ENCODE results near the gene FMN2.

FMN2 gene

DNA sequence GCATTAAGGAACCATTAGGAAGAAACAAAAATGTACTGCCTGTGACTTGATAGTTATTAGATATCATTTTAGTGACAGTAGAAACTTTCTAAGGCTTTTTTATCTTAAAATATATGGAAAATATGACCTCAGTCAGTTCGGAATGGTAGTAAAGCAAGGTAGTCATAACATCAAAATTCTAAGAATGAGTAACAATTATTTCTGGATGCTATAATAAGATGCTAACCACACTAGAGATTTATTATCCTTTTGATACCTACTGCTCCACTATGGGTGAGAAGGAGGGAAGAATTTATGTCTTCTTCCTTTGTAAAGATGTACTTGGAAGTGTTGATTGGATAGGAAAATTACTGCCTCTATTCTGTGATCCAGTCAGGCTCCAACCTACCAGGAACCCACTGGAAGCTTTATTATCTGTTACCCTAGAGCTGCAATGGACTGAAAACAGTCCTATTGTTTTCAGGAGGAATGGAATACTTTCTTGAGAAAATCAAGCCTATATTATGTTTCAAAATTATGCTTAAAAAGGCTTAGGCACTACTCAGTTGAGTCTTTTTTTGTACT lies 8.8 kb downstream of the FMN2 start:
- Histone ChIP-seq H3K9me2 (replicated peaks; ENCODE audit: control insufficient read depth, low read length) (no peaks in the 10 kb centered on the region), H3K79me2 (ENCODE audit: control insufficient read depth, low read length) (peaks cover 78% of the 10 kb centered on the region), H3K27me3 (ENCODE audit: control insufficient read depth, low read length) (no peaks in the 10 kb centered on the region), H3F3A (ENCODE audit: control insufficient read depth, insufficient read depth) (peaks cover 7% of the 10 kb centered on the region), H3K36me3 (ENCODE audit: control insufficient read depth, low read length) (no peaks in the 10 kb centered on the region), H3K4me1 (ENCODE audit: control insufficient read depth, low read length) (peaks cover 45% of the 10 kb centered on the region), H3K4me2 (ENCODE audit: low read length) (peak overlapping the region; percentile 17), H3K9me3 (ENCODE audit: control insufficient read depth, insufficient read depth, low read length) (no peaks in the 10 kb centered on the region), H3K27ac (ENCODE audit: low read depth, low read length) (no peak overlapping the region), H4K20me1 (ENCODE audit: control insufficient read depth, insufficient read depth, low read depth, low read length) (no peaks in the 10 kb centered on the region), H3K4me3 (ENCODE audit: low read length) (no peak overlapping the region)
- no peak for TF ChIP-seq EZH2phosphoT487 (IDR thresholded peaks at IDR 0.05; ENCODE audit: borderline replicate concordance, low read length)

DNA sequence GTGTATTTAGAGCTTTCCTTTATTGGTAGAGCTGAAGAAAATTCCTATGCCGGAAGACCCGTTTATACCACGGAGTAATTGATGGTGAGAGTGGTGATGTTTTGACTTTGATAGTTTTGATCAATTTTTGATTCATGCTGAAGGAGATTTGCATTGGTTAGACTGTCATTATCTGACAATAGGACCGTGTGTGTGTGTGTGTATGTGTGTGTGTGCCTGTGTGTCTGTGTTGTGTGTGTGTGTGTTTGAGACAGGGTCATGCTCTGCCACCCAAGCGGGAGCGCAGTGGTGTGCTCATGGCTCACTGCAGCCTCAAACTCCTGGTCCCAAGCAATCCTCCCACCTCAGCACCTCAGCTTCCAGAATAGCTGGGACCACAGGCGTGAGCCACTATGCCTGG lies 9.6 kb downstream of the FMN2 start:
- Histone ChIP-seq H3K4me3 (ENCODE audit: low read length) (no peak overlapping the region), H3K9me3 (ENCODE audit: control insufficient read depth, insufficient read depth, low read length) (no peaks in the 10 kb centered on the region), H3K9me2 (replicated peaks; ENCODE audit: control insufficient read depth, low read length) (no peaks in the 10 kb centered on the region), H3K36me3 (ENCODE audit: control insufficient read depth, low read length) (no peaks in the 10 kb centered on the region), H3K4me2 (ENCODE audit: low read length) (peak overlapping the region; percentile 17), H3K4me1 (ENCODE audit: control insufficient read depth, low read length) (peaks cover 37% of the 10 kb centered on the region), H3K27me3 (ENCODE audit: control insufficient read depth, low read length) (no peaks in the 10 kb centered on the region), H3K27ac (ENCODE audit: low read depth, low read length) (no peak overlapping the region), H4K20me1 (ENCODE audit: control insufficient read depth, insufficient read depth, low read depth, low read length) (no peaks in the 10 kb centered on the region), H3K79me2 (ENCODE audit: control insufficient read depth, low read length) (peaks cover 72% of the 10 kb centered on the region), H3F3A (ENCODE audit: control insufficient read depth, insufficient read depth) (peaks cover 4% of the 10 kb centered on the region; the same call in 1 of the 2 replicates)
- TF ChIP-seq, protein P1, sequence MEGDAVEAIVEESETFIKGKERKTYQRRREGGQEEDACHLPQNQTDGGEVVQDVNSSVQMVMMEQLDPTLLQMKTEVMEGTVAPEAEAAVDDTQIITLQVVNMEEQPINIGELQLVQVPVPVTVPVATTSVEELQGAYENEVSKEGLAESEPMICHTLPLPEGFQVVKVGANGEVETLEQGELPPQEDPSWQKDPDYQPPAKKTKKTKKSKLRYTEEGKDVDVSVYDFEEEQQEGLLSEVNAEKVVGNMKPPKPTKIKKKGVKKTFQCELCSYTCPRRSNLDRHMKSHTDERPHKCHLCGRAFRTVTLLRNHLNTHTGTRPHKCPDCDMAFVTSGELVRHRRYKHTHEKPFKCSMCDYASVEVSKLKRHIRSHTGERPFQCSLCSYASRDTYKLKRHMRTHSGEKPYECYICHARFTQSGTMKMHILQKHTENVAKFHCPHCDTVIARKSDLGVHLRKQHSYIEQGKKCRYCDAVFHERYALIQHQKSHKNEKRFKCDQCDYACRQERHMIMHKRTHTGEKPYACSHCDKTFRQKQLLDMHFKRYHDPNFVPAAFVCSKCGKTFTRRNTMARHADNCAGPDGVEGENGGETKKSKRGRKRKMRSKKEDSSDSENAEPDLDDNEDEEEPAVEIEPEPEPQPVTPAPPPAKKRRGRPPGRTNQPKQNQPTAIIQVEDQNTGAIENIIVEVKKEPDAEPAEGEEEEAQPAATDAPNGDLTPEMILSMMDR (IDR thresholded peaks at IDR 0.05; ENCODE audit: low read depth, low read length, poor library complexity, severe bottlenecking), result no peak
- TF ChIP-seq EZH2phosphoT487 (IDR thresholded peaks at IDR 0.05; ENCODE audit: borderline replicate concordance, low read length), result no peak

DNA sequence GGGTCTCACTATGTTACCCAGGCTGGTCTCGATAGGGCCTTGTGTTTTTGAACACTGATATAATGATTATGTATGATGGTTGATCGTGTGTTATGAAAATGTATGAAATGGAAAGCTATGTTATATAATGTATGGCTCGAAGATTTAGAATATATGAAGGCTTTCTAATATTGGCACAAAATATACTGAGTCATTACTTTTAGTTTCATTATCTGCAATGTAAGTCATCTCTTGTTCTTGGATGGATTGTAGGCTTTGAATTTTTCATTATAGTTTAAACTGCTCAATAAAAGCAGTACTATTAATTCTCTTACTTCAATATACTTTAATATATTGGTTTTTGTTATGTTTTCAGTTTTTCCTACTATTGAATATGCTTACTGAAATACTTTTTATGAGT lies 10.1 kb downstream of the FMN2 start:
- Histone ChIP-seq H3K4me1 (ENCODE audit: control insufficient read depth, low read length) (peaks cover 34% of the 10 kb centered on the region), H3K9me3 (ENCODE audit: control insufficient read depth, insufficient read depth, low read length) (no peaks in the 10 kb centered on the region), H3K27me3 (ENCODE audit: control insufficient read depth, low read length) (no peaks in the 10 kb centered on the region), H3K36me3 (ENCODE audit: control insufficient read depth, low read length) (no peaks in the 10 kb centered on the region), H3K9me2 (replicated peaks; ENCODE audit: control insufficient read depth, low read length) (no peaks in the 10 kb centered on the region), H3K4me3 (ENCODE audit: low read length) (no peak overlapping the region), H4K20me1 (ENCODE audit: control insufficient read depth, insufficient read depth, low read depth, low read length) (no peaks in the 10 kb centered on the region), H3K79me2 (ENCODE audit: control insufficient read depth, low read length) (peaks cover 68% of the 10 kb centered on the region), H3K27ac (ENCODE audit: low read depth, low read length) (no peak overlapping the region), H3K4me2 (ENCODE audit: low read length) (no peak overlapping the region), H3F3A (ENCODE audit: control insufficient read depth, insufficient read depth) (no peaks in the 10 kb centered on the region; the same call in 1 of the 2 replicates)
- TF ChIP-seq, protein P1 (IDR thresholded peaks at IDR 0.05; ENCODE audit: low read depth, low read length, poor library complexity, severe bottlenecking), result no peak
- TF ChIP-seq EZH2phosphoT487 (IDR thresholded peaks at IDR 0.05; ENCODE audit: borderline replicate concordance, low read length), result no peak

GRCh38 chr1:240104672-240105071 lies 13.0 kb downstream of the FMN2 start:
- no peak overlapping the region for H3K27ac ChIP-seq (ENCODE audit: low read depth, low read length)
- no peaks in the 10 kb centered on the region for H3K9me3 ChIP-seq (ENCODE audit: control insufficient read depth, insufficient read depth, low read length)
- no peak overlapping the region for H3K4me3 ChIP-seq (ENCODE audit: low read length)
- H3F3A ChIP-seq (ENCODE audit: control insufficient read depth, insufficient read depth), result no peaks in the 10 kb centered on the region
- no peaks in the 10 kb centered on the region for H3K27me3 ChIP-seq (ENCODE audit: control insufficient read depth, low read length)
- peaks cover 52% of the 10 kb centered on the region for H3K79me2 ChIP-seq (ENCODE audit: control insufficient read depth, low read length)
- no peak for TF ChIP-seq EZH2phosphoT487 (IDR thresholded peaks at IDR 0.05; ENCODE audit: borderline replicate concordance, low read length)
- H4K20me1 ChIP-seq (ENCODE audit: control insufficient read depth, insufficient read depth, low read depth, low read length), result no peaks in the 10 kb centered on the region
- peaks cover 26% of the 10 kb centered on the region for H3K4me1 ChIP-seq (ENCODE audit: control insufficient read depth, low read length)
- no peaks in the 10 kb centered on the region for H3K9me2 ChIP-seq (replicated peaks; ENCODE audit: control insufficient read depth, low read length)
- no peak overlapping the region for H3K4me2 ChIP-seq (ENCODE audit: low read length)
- no peaks in the 10 kb centered on the region for H3K36me3 ChIP-seq (ENCODE audit: control insufficient read depth, low read length)

Measured in DOHH2 (cell line).